H9 (cell line): ENCODE results near the gene IL1RAP. TPM values are rescaled to one million over a fixed set of nuclear protein-coding genes. Genes with fewer than 3 reads are reported as not detected.

ENCODE experiments used
- DNase-seq: peaks from one replicate; pipeline ENCODE4 v3.0.0-alpha.2; 2017
- H2AFZ ChIP-seq: one replicate; pipeline ENCODE4 v1.6.1; 2013; ENCODE audit warnings: mild to moderate bottlenecking, low read length, control low read depth, moderate library complexity
- H2AK5ac ChIP-seq: 2 replicates; pipeline ENCODE4 v1.6.1; 2013; ENCODE audit warnings: low read length, control low read depth, mixed read lengths; ENCODE audit not compliant: insufficient read length
- H2BK120ac ChIP-seq: one replicate; pipeline ENCODE4 v1.6.1; 2013; ENCODE audit warnings: low read depth, mild to moderate bottlenecking, low read length, control low read depth, inconsistent platforms; ENCODE audit not compliant: poor library complexity, severe bottlenecking
- H2BK12ac ChIP-seq: 2 replicates; pipeline ENCODE4 v1.6.1; 2013; ENCODE audit warnings: low read length, control low read depth, mixed read lengths, low read depth; ENCODE audit not compliant: insufficient read length
- H2BK15ac ChIP-seq: 2 replicates; pipeline ENCODE4 v1.6.1; 2013; ENCODE audit warnings: low read depth, low read length, control low read depth
- H2BK20ac ChIP-seq: one replicate; pipeline ENCODE4 v1.6.1; 2013; ENCODE audit warnings: low read depth, mild to moderate bottlenecking, low read length, control low read depth, inconsistent platforms; ENCODE audit not compliant: poor library complexity, severe bottlenecking
- H2BK5ac ChIP-seq: 2 replicates; pipeline ENCODE4 v1.6.1; 2013; ENCODE audit warnings: low read length, control low read depth, mixed read lengths; ENCODE audit not compliant: insufficient read length
- H3K14ac ChIP-seq: 2 replicates; pipeline ENCODE4 v1.6.1; 2013; ENCODE audit warnings: low read length, control low read depth; ENCODE audit not compliant: insufficient read depth
- H3K18ac ChIP-seq: 2 replicates; pipeline ENCODE4 v1.6.1; 2013; ENCODE audit warnings: low read depth, mild to moderate bottlenecking, mixed read lengths, low read length, control low read depth; ENCODE audit not compliant: insufficient read length
- H3K23ac ChIP-seq: 2 replicates; pipeline ENCODE4 v1.6.1; 2013; ENCODE audit warnings: low read length, control low read depth, mixed read lengths, low read depth; ENCODE audit not compliant: insufficient read length
- H3K23me2 ChIP-seq: 2 replicates; pipeline ENCODE4 v1.6.1; 2013; ENCODE audit warnings: low read depth, mild to moderate bottlenecking, mixed read lengths, low read length, control low read depth; ENCODE audit not compliant: insufficient read length, poor library complexity, severe bottlenecking
- H3K27ac ChIP-seq: 2 replicates; pipeline ENCODE4 v1.5.1; 2013; ENCODE audit warnings: low read length, control low read depth, mixed read lengths, low read depth; ENCODE audit not compliant: insufficient read length
- H3K27me3 ChIP-seq: 2 replicates; pipeline ENCODE4 v1.6.1; 2013; ENCODE audit warnings: low read length, control low read depth, inconsistent platforms; ENCODE audit not compliant: insufficient read depth
- H3K4ac ChIP-seq: 2 replicates; pipeline ENCODE4 v1.6.1; 2013; ENCODE audit warnings: low read depth, mild to moderate bottlenecking, control low read depth, inconsistent platforms, low read length, moderate library complexity
- H3K4me1 ChIP-seq: 2 replicates; pipeline ENCODE4 v1.6.1; 2013; ENCODE audit warnings: low read length, control low read depth, inconsistent platforms; ENCODE audit not compliant: insufficient read depth
- H3K4me2 ChIP-seq: 2 replicates; pipeline ENCODE4 v1.6.1; 2013; ENCODE audit warnings: low read length, control low read depth, mixed read lengths; ENCODE audit not compliant: insufficient read length, insufficient read depth
- H3K56ac ChIP-seq: 2 replicates; pipeline ENCODE4 v1.6.1; 2013; ENCODE audit warnings: low read depth, mild to moderate bottlenecking, mixed read lengths, low read length, control low read depth; ENCODE audit not compliant: insufficient read length
- H3K79me1 ChIP-seq: 2 replicates; pipeline ENCODE4 v1.6.1; 2013; ENCODE audit warnings: low read depth, mild to moderate bottlenecking, moderate library complexity, low read length, control low read depth, inconsistent platforms; ENCODE audit not compliant: insufficient read depth, poor library complexity, severe bottlenecking
- H3K79me2 ChIP-seq: 2 replicates; pipeline ENCODE4 v1.6.1; 2013; ENCODE audit warnings: low read length, control low read depth, inconsistent platforms; ENCODE audit not compliant: insufficient read depth
- H3K9ac ChIP-seq: 2 replicates; pipeline ENCODE4 v1.6.1; 2013; ENCODE audit warnings: low read length, control low read depth, mixed read lengths; ENCODE audit not compliant: insufficient read length; ENCODE audit errors: extremely low read depth
- H3K9me3 ChIP-seq: one replicate; pipeline ENCODE4 v1.6.1; 2013; ENCODE audit warnings: low read depth, low read length, inconsistent platforms; ENCODE audit not compliant: control insufficient read depth
- H3T11ph ChIP-seq: one replicate; pipeline ENCODE4 v1.6.1; 2013; ENCODE audit warnings: mild to moderate bottlenecking, low read length, control low read depth, inconsistent platforms
- H4K20me1 ChIP-seq: one replicate; pipeline ENCODE4 v1.6.1; 2013; ENCODE audit not compliant: control insufficient read depth, insufficient read length, insufficient read depth
- H4K5ac ChIP-seq: 2 replicates; pipeline ENCODE4 v1.6.1; 2013; ENCODE audit warnings: low read depth, mild to moderate bottlenecking, mixed read lengths, low read length, control low read depth; ENCODE audit not compliant: insufficient read length
- H4K8ac ChIP-seq: replicated peaks from 2 replicates; pipeline ENCODE4 v1.6.1; 2013; ENCODE audit warnings: low read length, control low read depth, mixed read lengths, low read depth; ENCODE audit not compliant: insufficient read length
- H4K91ac ChIP-seq: 2 replicates; pipeline ENCODE4 v1.6.1; 2013; ENCODE audit warnings: low read depth, mild to moderate bottlenecking, moderate library complexity, mixed read lengths, low read length, control low read depth; ENCODE audit not compliant: insufficient read length
- H3K27ac Mint-ChIP-seq, 3 experiments: 2 replicates in 2 of 3; 3 replicates in 1 of 3; pipeline ENCODE4 v1.8.0; 2020 to 2021; ENCODE audit warnings: mixed read lengths in 3 of 3, mild to moderate bottlenecking in 1 of 3, moderate library complexity in 1 of 3
- H3K27me3 Mint-ChIP-seq: 2 replicates; pipeline ENCODE4 v1.8.0; 2021; ENCODE audit warnings: low read depth, mild to moderate bottlenecking, moderate library complexity, mixed read lengths
- H3K36me3 Mint-ChIP-seq, 3 experiments: 2 replicates in 2 of 3; 3 replicates in 1 of 3; pipeline ENCODE4 v1.8.0; 2020 to 2021; ENCODE audit warnings: low read depth in 3 of 3, mixed read lengths in 3 of 3; ENCODE audit not compliant: insufficient read depth in 1 of 3
- H3K4me1 Mint-ChIP-seq, 2 experiments: 2 replicates each; pipeline ENCODE4 v1.8.0; 2020; ENCODE audit warnings: mixed read lengths in 2 of 2
- H3K4me3 Mint-ChIP-seq, 2 experiments: 2 replicates in 1 of 2; 3 replicates in 1 of 2; pipeline ENCODE4 v1.8.0; 2020 to 2021; ENCODE audit warnings: mild to moderate bottlenecking in 2 of 2, mixed read lengths in 2 of 2, moderate library complexity in 1 of 2
- H3K9me3 Mint-ChIP-seq, 2 experiments: 2 replicates in 1 of 2; 3 replicates in 1 of 2; pipeline ENCODE4 v1.8.0; 2020; ENCODE audit warnings: mild to moderate bottlenecking in 2 of 2, mixed read lengths in 2 of 2, moderate library complexity in 1 of 2
- WGBS: extraction: QIAGEN DNeasy Blood & Tissue Kit; methylation state at CpG from one replicate; pipeline ENCODE4 v1.1.7; 2013; ENCODE audit warnings: missing lambda C conversion rate, low lambda C conversion rate, mixed read lengths; ENCODE audit not compliant: insufficient read length; ENCODE audit errors: extremely low coverage; 5-methylcytosine and 5-hydroxymethylcytosine counted together
- total RNA-seq: library from RNA; stranded (reverse); gene quantifications from 2 replicates; pipeline ENCODE4 v1.2.1, GENCODE V29; 2021
- TF ChIP-seq, protein P1 (sequence below): fragments of 200-600 bp; sonication (generic); conservative IDR thresholded peaks from 3 replicates; pipeline ENCODE4 v1.8.0; 2021; ENCODE audit warnings: antibody characterized with exemption, mild to moderate bottlenecking

The IL1RAP gene
- total RNA-seq, 1 experiment from 2014 or later: 4.6 TPM

DNA sequence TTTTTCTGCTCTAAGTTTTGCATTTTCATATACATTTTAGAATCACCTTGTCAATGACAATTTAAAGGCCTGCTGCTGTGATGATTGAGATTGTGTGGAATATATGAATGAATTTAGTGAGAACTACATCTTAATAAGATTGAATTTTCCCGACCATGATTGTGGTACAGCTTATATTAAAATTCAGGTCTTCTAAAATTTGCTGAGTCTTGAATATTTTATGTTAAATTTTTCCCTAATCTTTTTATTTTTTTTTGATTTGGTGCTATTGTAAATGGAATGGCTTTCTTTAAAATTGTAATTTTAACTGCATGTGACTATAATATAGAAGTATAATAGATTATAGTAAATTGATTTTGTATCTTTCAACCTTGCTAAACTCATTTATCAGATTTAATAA is 172.1 kb downstream of the IL1RAP start:
- Histone ChIP-seq H2AK5ac (no peak overlapping the region), H4K20me1 (no peaks in the 10 kb centered on the region), H2BK12ac (no peak overlapping the region), H2BK120ac (no peak overlapping the region), H3K27ac (no peak overlapping the region), H3K4me2 (no peak overlapping the region), H3K79me2 (no peaks in the 10 kb centered on the region), H3K4me1 (no peaks in the 10 kb centered on the region), H3K4ac (no peak overlapping the region), H3T11ph (no peak overlapping the region), H2BK20ac (no peak overlapping the region), H3K27me3 (no peaks in the 10 kb centered on the region), H3K23ac (no peak overlapping the region), H3K9ac (no peak overlapping the region), H4K5ac (no peak overlapping the region), H4K91ac (no peak overlapping the region), H3K56ac (no peak overlapping the region), H2BK15ac (no peak overlapping the region), H3K79me1 (no peaks in the 10 kb centered on the region), H3K9me3 (no peaks in the 10 kb centered on the region), H3K23me2 (no peaks in the 10 kb centered on the region), H2AFZ (no peak overlapping the region), H3K18ac (no peak overlapping the region), H3K14ac (no peak overlapping the region), H4K8ac (no peak overlapping the region), H2BK5ac (no peak overlapping the region)
- Mint-ChIP-seq H3K27ac (no peak overlapping the region), H3K27me3 (no peaks in the 10 kb centered on the region), H3K4me1 (0 out of 4 replicates have a peak, but pooled peaks cover 2% of the 10 kb centered on the region in 2 experiments), H3K36me3 (peaks cover 0 to 6% (median 0%) of the 10 kb centered on the region in 3 experiments; a peak in 4 of 7 replicates), H3K9me3 (peaks cover 0 to 4% of the 10 kb centered on the region in 2 experiments; a peak in 2 of 5 replicates), H3K4me3 (no peak overlapping the region)
- TF ChIP-seq, protein P1, sequence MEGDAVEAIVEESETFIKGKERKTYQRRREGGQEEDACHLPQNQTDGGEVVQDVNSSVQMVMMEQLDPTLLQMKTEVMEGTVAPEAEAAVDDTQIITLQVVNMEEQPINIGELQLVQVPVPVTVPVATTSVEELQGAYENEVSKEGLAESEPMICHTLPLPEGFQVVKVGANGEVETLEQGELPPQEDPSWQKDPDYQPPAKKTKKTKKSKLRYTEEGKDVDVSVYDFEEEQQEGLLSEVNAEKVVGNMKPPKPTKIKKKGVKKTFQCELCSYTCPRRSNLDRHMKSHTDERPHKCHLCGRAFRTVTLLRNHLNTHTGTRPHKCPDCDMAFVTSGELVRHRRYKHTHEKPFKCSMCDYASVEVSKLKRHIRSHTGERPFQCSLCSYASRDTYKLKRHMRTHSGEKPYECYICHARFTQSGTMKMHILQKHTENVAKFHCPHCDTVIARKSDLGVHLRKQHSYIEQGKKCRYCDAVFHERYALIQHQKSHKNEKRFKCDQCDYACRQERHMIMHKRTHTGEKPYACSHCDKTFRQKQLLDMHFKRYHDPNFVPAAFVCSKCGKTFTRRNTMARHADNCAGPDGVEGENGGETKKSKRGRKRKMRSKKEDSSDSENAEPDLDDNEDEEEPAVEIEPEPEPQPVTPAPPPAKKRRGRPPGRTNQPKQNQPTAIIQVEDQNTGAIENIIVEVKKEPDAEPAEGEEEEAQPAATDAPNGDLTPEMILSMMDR: no peak
- WGBS: no CpG with 5 or more reads among the region's 1 CpG
- DNase-seq: no peak
